HEK293 (cell line): ENCODE data around the gene AFG1L.

Source experiments
- CTCF ChIA-PET: fragments of 350-600 bp; formaldehyde crosslinking; extraction: SDS; loops from one replicate; lab custom pipeline; 2021; ENCODE audit warnings: antibody characterized with exemption; lab: Yijun Ruan, JAX
- POLR2A ChIA-PET: fragments of 300-600 bp; formaldehyde crosslinking; extraction: SDS; loops from one replicate; lab custom pipeline; 2020; ENCODE audit warnings: antibody characterized with exemption, inconsistent platforms; lab: Yijun Ruan, JAX
- H3K27ac ChIP-seq: fragments of 200-500 bp; sonication (Bioruptor generic); 2 replicates; pipeline ENCODE4 v1.5.1; 2014; ENCODE audit warnings: low read depth, low read length, control low read depth, inconsistent platforms; ENCODE audit errors: extremely low read depth
- H3K36me3 ChIP-seq, 2 experiments: fragments of 200-500 bp in 1 of 2; sonication (Bioruptor generic) in 1 of 2; 1 replicate in 1 of 2; 2 replicates in 1 of 2; pipeline ENCODE4 v1.5.1; 2014 to 2017; ENCODE audit warnings: inconsistent platforms in 2 of 2, low read length in 2 of 2; ENCODE audit not compliant: control insufficient read depth in 2 of 2, insufficient read depth in 1 of 2
- H3K4me1 ChIP-seq: fragments of 200-500 bp; sonication (Bioruptor generic); 2 replicates; pipeline ENCODE4 v1.5.1; 2014; ENCODE audit warnings: mild to moderate bottlenecking, low read length, inconsistent platforms; ENCODE audit not compliant: control insufficient read depth, insufficient read depth
- H3K4me3 ChIP-seq: 2 replicates; pipeline ENCODE4 v1.5.1; 2011; ENCODE audit warnings: low read depth, mild to moderate bottlenecking, control low read depth, low read length, moderate library complexity
- H3K9me3 ChIP-seq: fragments of 200-500 bp; sonication (Bioruptor generic); 2 replicates; pipeline ENCODE4 v1.5.1; 2014; ENCODE audit warnings: low read depth, low read length, inconsistent platforms; ENCODE audit not compliant: control insufficient read depth, insufficient read depth
- GLI4 ChIP-seq: fragments of 450-650 bp; formaldehyde crosslinking; IDR thresholded peaks from 2 replicates; pipeline ENCODE4 v1.5.1; 2016; ENCODE audit warnings: missing biosample characterization, missing genetic modification characterization
- IKZF3 ChIP-seq: fragments of 450-650 bp; IDR thresholded peaks from 2 replicates; pipeline ENCODE4 v1.5.0; 2018; ENCODE audit warnings: missing biosample characterization, mild to moderate bottlenecking, missing genetic modification characterization, moderate library complexity
- KLF16 ChIP-seq: fragments of 450-650 bp; formaldehyde crosslinking; IDR thresholded peaks from 2 replicates; pipeline ENCODE4 v1.5.1; 2017; ENCODE audit warnings: missing biosample characterization, missing genetic modification characterization
- MEIS1 ChIP-seq: sonication (generic); formaldehyde crosslinking; IDR thresholded peaks from 2 replicates; pipeline ENCODE4 v1.8.1; 2022; ENCODE audit warnings: missing genetic modification reagents, mild to moderate bottlenecking, borderline replicate concordance
- MZF1 ChIP-seq: fragments of 450-650 bp; formaldehyde crosslinking; IDR thresholded peaks from 2 replicates; pipeline ENCODE4 v1.5.1; 2017; ENCODE audit warnings: missing biosample characterization, missing genetic modification characterization, borderline replicate concordance
- OSR2 ChIP-seq: fragments of 450-650 bp; formaldehyde crosslinking; IDR thresholded peaks from 2 replicates; pipeline ENCODE4 v1.5.1; 2016; ENCODE audit warnings: missing biosample characterization, missing genetic modification characterization
- PRDM1 ChIP-seq: fragments of 450-650 bp; formaldehyde crosslinking; IDR thresholded peaks from 2 replicates; pipeline ENCODE4; 2016; ENCODE audit warnings: missing biosample characterization, missing genetic modification characterization
- PRDM2 ChIP-seq: fragments of 450-650 bp; formaldehyde crosslinking; IDR thresholded peaks from 2 replicates; pipeline ENCODE4 v1.5.1; 2016; ENCODE audit warnings: missing biosample characterization, missing genetic modification characterization, borderline replicate concordance
- TCF7L2 ChIP-seq: IDR thresholded peaks from 2 replicates; pipeline ENCODE4 v1.6.1; 2011; ENCODE audit warnings: low read depth, mild to moderate bottlenecking, inconsistent platforms, low read length, moderate library complexity, borderline replicate concordance
- ZBTB20 ChIP-seq: fragments of 450-650 bp; formaldehyde crosslinking; IDR thresholded peaks from 2 replicates; pipeline ENCODE4 v1.5.1; 2016; ENCODE audit warnings: missing biosample characterization, missing genetic modification characterization
- ZFHX2 ChIP-seq: fragments of 450-650 bp; formaldehyde crosslinking; conservative IDR thresholded peaks from 2 replicates; pipeline ENCODE4 v1.5.1; 2016; ENCODE audit warnings: missing biosample characterization, missing genetic modification characterization
- ZNF302 ChIP-seq: fragments of 450-650 bp; formaldehyde crosslinking; IDR thresholded peaks from 2 replicates; pipeline ENCODE4 v1.5.1; 2016; ENCODE audit warnings: missing biosample characterization, missing genetic modification characterization, low read depth
- ZNF311 ChIP-seq: fragments of 450-650 bp; formaldehyde crosslinking; IDR thresholded peaks from 2 replicates; pipeline ENCODE4 v1.5.1; 2017; ENCODE audit warnings: missing biosample characterization, missing genetic modification characterization, borderline replicate concordance
- ZNF488 ChIP-seq: fragments of 450-650 bp; formaldehyde crosslinking; IDR thresholded peaks from 2 replicates; pipeline ENCODE4 v1.5.1; 2016; ENCODE audit warnings: missing biosample characterization, missing genetic modification characterization
- ZNF645 ChIP-seq: fragments of 450-650 bp; formaldehyde crosslinking; IDR thresholded peaks from 2 replicates; pipeline ENCODE4; 2016; ENCODE audit warnings: missing biosample characterization, missing genetic modification characterization
- ZNF658 ChIP-seq: fragments of 450-650 bp; formaldehyde crosslinking; IDR thresholded peaks from 2 replicates; pipeline ENCODE4; 2016; ENCODE audit warnings: missing biosample characterization, missing genetic modification characterization
- ZNF677 ChIP-seq: fragments of 450-650 bp; IDR thresholded peaks from 2 replicates; pipeline ENCODE4 v1.5.0; 2018; ENCODE audit warnings: missing biosample characterization, mild to moderate bottlenecking, missing genetic modification characterization, moderate library complexity
- ZNF692 ChIP-seq: fragments of 450-650 bp; formaldehyde crosslinking; IDR thresholded peaks from 2 replicates; pipeline ENCODE4 v1.5.1; 2016; ENCODE audit warnings: missing biosample characterization, missing genetic modification characterization
- ZNF777 ChIP-seq: fragments of 450-650 bp; formaldehyde crosslinking; IDR thresholded peaks from 2 replicates; pipeline ENCODE4 v1.5.1; 2017; ENCODE audit warnings: missing biosample characterization, missing genetic modification characterization, borderline replicate concordance
- ZSCAN23 ChIP-seq: fragments of 450-650 bp; formaldehyde crosslinking; IDR thresholded peaks from 2 replicates; pipeline ENCODE4 v1.5.1; 2016; ENCODE audit warnings: missing biosample characterization, missing genetic modification characterization

Gene AFG1L

GRCh38 chr6:108364470-108364869 lies 69.6 kb downstream of the AFG1L start:
- no peak overlapping the region for H3K4me3 ChIP-seq
- no peak overlapping the region for H3K27ac ChIP-seq
- no peaks in the 10 kb centered on the region for H3K9me3 ChIP-seq
- peaks cover 0 to under 1% of the 10 kb centered on the region in 2 experiments; a peak in 1 of 3 replicates for H3K36me3 ChIP-seq
- CTCF ChIA-PET: interaction anchor here (0.6 to 1.9 kb wide), 2 partner anchors 127 to 185 kb away, joined by 5 to 6 read pairs; no protein-coding TSS in a partner anchor
- H3K4me1 ChIP-seq: no peaks in the 10 kb centered on the region
- no peak for TF ChIP-seq TCF7L2
- TF ChIP-seq ZNF677 (tag by site-specific recombination): no peak
- TF ChIP-seq OSR2 (tag by site-specific recombination): no peak
- no peak for TF ChIP-seq MEIS1 (CRISPR knock-in tag)
- TF ChIP-seq ZNF302: no peak
- no peak for TF ChIP-seq PRDM2 (tag by site-specific recombination)
- TF ChIP-seq PRDM1 (tag by site-specific recombination): no peak
- TF ChIP-seq ZNF658 (tag by site-specific recombination): no peak
- TF ChIP-seq ZSCAN23 (tag by site-specific recombination): no peak
- TF ChIP-seq GLI4 (tag by site-specific recombination): no peak
- no peak for TF ChIP-seq ZNF488 (tag by site-specific recombination)
- no peak for TF ChIP-seq ZBTB20 (tag by site-specific recombination)
- no peak for TF ChIP-seq ZNF311 (tag by site-specific recombination)
- TF ChIP-seq IKZF3: no peak
- TF ChIP-seq ZNF645: no peak
- no peak for TF ChIP-seq MZF1
- no peak for TF ChIP-seq ZFHX2
- no peak for TF ChIP-seq ZNF692 (tag by site-specific recombination)
- TF ChIP-seq ZNF777 (tag by site-specific recombination): no peak
- no peak for TF ChIP-seq KLF16 (tag by site-specific recombination)
- POLR2A ChIA-PET: no interaction called here
